ENCODE measurements around the gene INSR.

GRCh38 chr19:7142771-7143170 lies 151.4 kb downstream of the INSR start:
- TF ChIP-seq CTCF (IDR thresholded peaks at IDR 0.05 in 2 of 3, conservative IDR thresholded peaks at IDR 0.05 in 1 of 3; ENCODE audit: control insufficient read depth in 2 of 3, extremely low read depth in 1 of 3, insufficient read depth in 1 of 3, low read depth in 3 of 3, low read length in 3 of 3) (no peak), HCFC1 (IDR thresholded peaks at IDR 0.05; ENCODE audit: low read length) (no peak), NR2C2 (IDR thresholded peaks at IDR 0.05; ENCODE audit: borderline replicate concordance, control insufficient read depth, insufficient read length, low read depth) (no peak), EED (IDR thresholded peaks at IDR 0.05; ENCODE audit: low read depth) (no peak), MAX (IDR thresholded peaks at IDR 0.05; ENCODE audit: low read depth, low read length) (no peak), EZH2 (IDR thresholded peaks at IDR 0.05; ENCODE audit: borderline replicate concordance, control insufficient read depth, low read depth, low read length) (no peak), POU2F2 (IDR thresholded peaks at IDR 0.05; ENCODE audit: borderline replicate concordance, low read depth, low read length) (no peak), E4F1 (IDR thresholded peaks at IDR 0.05; ENCODE audit: borderline replicate concordance, partially characterized antibody) (no peak), USF2 (IDR thresholded peaks at IDR 0.05; ENCODE audit: borderline replicate concordance, low read depth, low read length) (no peak), JUND (IDR thresholded peaks at IDR 0.05; ENCODE audit: low read depth, low read length) (no peak), FOXM1 (IDR thresholded peaks at IDR 0.05; ENCODE audit: low read depth, low read length) (no peak), TAF1 (IDR thresholded peaks at IDR 0.05; ENCODE audit: borderline replicate concordance, low read depth, low read length) (no peak), MYC (IDR thresholded peaks at IDR 0.05; ENCODE audit: insufficient read depth, insufficient read length, insufficient replicate concordance, low read length, severe bottlenecking) (no peak)

All from GM12878 (cell line).